ES-I3 (cell line): ENCODE measurements around the gene NR2C2AP.

Experiments
- H3K36me3 ChIP-seq: 2 replicates; pipeline ENCODE4 v1.6.1; 2013; ENCODE audit warnings: mild to moderate bottlenecking, low read length, control low read depth, moderate library complexity; ENCODE audit not compliant: insufficient read depth
- H3K4me1 ChIP-seq: 2 replicates; pipeline ENCODE4 v1.6.1; 2013; ENCODE audit warnings: mild to moderate bottlenecking, control low read depth, low read length; ENCODE audit not compliant: insufficient read depth
- H3K9ac ChIP-seq: 2 replicates; pipeline ENCODE4 v1.6.1; 2013; ENCODE audit warnings: low read depth, mild to moderate bottlenecking, low read length, moderate library complexity
- H3K9me3 ChIP-seq: 2 replicates; pipeline ENCODE4 v1.6.1; 2013; ENCODE audit warnings: mild to moderate bottlenecking, low read length, moderate library complexity; ENCODE audit not compliant: control insufficient read depth, insufficient read depth

Gene NR2C2AP

GRCh38 chr19:19159534-19159933 lies 43.7 kb downstream of the NR2C2AP start:
- no peaks in the 10 kb centered on the region for H3K4me1 ChIP-seq
- H3K9ac ChIP-seq: no peak overlapping the region
- H3K36me3 ChIP-seq: no peaks in the 10 kb centered on the region
- H3K9me3 ChIP-seq: no peaks in the 10 kb centered on the region

- H3K4me1 ChIP-seq: no peaks in the 10 kb centered on the region
- no peak overlapping the region for H3K9ac ChIP-seq
- no peaks in the 10 kb centered on the region for H3K36me3 ChIP-seq
- H3K9me3 ChIP-seq: no peaks in the 10 kb centered on the region
Observed at GRCh38 chr19:19157808-19158207, 45.4 kb downstream of the NR2C2AP start.

- Histone ChIP-seq H3K36me3 (no peaks in the 10 kb centered on the region), H3K9ac (no peak overlapping the region), H3K4me1 (no peaks in the 10 kb centered on the region), H3K9me3 (no peaks in the 10 kb centered on the region)
Observed at GRCh38 chr19:19155495-19156219, 47.6 kb downstream of the NR2C2AP start.

DNA sequence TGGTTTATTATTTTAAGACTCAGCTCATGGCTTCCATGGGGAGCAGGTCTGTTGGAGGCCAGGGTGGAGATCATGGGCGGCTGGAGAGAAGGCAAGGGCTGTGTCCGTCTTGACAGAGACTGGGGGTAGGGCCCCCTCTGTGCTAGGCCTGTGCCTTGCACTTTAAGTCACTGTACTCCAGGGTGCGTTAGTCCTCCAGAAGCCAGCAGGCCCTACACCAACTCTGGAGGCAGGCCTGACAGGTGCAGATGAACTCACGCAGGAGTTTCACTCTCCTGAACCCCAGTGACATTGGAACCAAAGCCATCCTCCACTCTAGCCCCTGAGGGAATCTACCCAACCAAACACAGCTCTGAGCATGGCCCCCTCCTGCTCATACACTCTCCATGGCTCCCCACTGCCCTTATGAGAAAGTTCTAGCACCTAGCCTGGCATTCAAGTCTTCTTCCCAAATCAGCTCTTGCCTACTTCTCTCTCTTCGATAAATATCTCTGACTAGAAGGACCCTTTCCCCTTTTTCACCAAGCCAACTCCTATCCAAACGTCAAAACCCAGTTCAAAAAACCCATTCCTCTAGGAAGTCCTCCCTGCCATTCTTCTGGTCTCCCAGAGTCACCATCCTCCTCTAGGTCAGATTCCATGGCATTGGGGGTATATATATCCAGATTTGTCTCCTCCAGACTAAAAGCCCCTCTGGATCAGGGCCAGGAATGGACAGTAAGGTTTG lies 48.3 kb downstream of the NR2C2AP start:
- H3K4me1 ChIP-seq: no peaks in the 10 kb centered on the region
- H3K36me3 ChIP-seq: no peaks in the 10 kb centered on the region
- H3K9ac ChIP-seq: no peak overlapping the region
- H3K9me3 ChIP-seq: no peaks in the 10 kb centered on the region

GRCh38 chr19:19152668-19153384 lies 50.4 kb downstream of the NR2C2AP start:
- H3K9me3 ChIP-seq: no peaks in the 10 kb centered on the region
- H3K36me3 ChIP-seq: no peaks in the 10 kb centered on the region
- no peak overlapping the region for H3K9ac ChIP-seq
- no peaks in the 10 kb centered on the region for H3K4me1 ChIP-seq

DNA sequence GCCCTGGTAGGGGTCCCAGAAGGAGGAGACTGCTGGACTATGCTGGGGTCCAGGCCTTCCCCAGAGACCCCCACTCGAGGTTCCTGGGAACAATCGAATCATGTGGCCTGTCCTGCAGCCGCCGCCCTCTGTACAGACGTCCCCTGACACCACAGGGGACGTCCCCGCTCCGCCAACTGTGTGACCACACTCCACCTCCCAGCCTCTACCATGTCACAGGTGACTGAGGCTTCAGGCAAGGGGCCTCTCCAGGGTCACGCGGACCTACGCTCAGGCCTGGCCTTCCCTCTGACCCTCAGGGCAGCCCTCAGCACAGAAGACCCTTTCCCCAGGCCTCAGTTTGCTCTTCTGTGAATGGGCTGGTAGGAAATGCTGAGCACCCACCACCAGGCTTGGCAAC lies 51.8 kb downstream of the NR2C2AP start:
- no peaks in the 10 kb centered on the region for H3K4me1 ChIP-seq
- no peaks in the 10 kb centered on the region for H3K36me3 ChIP-seq
- H3K9me3 ChIP-seq: no peaks in the 10 kb centered on the region
- no peak overlapping the region for H3K9ac ChIP-seq
